Activated gamma-delta T cell treated with anti-CD3 and anti-CD28 coated beads, Interleukin-2, amount 50 U/mL, for 16 hours (primary cell): ENCODE measurements around the gene CCDC88C.
"Not testable (repeated sequence)": the region's sequence is repeated elsewhere in the genome, so short reads cannot be mapped to it uniquely, and the experiment has no call there.

Experiments used
- DNase-seq: peaks from one replicate; pipeline ENCODE4 v3.0.0-alpha.2; 2020; ENCODE audit warnings: low read depth

Gene CCDC88C

DNA sequence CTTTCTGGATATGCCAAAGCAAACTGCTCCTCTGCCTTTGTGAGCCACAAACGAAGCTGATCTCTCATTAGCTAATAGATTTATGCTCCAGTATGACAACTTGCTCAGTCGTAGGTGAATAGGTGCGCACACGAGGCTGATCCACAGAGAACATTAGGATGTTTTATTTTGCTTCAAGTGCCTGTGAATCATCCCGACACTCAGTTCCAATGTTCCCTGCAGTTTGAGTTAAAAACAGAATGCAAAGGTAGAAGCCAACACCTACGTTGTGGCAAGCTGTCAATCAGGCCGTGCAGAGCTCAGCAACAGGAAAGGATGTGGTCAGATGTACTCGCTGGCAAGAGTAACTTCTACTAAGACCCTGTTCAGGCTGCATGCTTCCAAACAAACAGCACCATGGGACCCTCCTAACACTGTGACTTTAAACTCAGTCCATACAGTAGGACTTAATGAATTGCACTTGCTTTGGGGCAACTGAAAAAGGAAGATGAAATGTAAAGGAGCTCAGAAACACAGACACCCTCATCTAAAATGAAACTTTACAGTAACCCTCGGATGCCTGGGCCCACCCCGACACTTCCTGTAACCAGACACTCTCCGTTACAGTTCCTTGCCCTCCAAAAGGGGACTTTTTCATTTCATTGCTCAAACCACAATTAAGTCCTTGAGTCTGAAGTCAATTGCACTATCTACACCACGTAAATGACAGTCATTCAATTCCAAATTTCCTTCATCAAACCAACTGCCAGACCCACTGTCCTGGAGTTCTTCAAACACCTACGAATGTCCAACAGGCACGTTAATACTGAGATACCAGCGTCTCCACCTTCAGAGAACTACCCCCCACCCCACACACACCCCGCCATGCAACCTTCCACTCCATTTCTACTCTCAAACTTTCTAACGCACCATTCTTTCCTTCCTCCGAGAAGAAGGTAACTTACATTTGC lies 1.6 kb downstream of the CCDC88C start:
- DNase-seq = peak; percentile 55

DNA sequence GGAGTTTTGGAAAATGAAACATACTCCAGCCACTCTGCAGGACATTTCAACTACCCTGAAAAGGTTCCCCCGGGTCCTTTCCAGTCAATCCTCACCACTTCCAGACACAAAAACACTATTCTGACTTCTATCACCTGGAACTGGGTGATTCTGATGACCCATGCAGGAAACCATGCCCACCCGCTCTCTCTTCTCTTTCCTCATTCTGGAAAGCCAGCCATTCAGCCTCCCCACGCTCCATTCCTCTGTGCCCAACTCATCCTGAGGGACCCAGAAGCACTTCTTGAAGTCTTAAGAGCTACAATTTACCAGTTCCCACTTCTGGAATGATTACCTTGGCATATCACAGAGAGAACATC lies 3.2 kb downstream of the CCDC88C start:
- DNase-seq = no peak

DNA sequence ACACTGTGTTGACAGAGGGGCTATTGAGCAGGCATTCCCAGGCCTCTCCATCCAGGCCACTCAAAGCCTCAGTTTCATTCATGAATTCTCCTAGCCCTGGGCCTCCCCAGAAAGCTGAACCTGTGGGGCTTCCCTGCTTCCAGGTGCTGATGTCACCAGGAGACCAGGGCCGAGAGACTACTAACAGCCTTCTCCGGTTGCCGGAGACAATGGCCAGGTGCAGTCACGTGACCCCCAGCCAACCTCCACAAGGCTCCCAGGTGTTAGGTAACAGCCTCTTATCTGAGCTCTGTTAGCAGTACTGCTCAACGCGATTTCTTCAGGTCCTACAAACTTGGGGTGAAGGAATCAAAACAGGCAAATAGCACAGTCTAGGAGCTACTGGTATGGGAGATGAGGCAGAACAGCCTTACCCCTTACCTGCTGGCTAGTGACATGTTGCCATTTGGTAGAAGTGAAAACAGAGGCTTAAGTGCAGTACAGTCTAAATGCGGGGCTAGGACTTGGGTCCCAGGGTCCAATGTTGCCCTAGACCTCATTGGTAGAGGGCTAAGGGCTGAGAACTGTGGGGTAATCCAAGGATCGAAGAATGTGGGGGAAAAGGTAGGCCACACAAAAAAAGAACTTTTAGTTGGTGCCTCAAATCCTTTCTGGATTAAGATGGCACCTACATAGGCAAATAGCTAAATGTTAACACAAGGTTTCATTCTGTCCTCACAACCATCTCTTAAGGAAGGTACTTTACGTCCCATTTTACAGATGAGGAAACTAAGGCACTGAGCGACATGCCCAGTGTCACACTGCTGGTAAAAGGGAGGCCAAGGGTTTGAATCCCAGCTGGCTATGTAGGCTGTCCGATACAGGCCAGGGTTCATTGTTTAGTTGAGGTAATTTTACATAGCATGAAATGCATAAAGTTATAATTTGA lies 3.8 kb downstream of the CCDC88C start:
- DNase-seq = no peak

DNA sequence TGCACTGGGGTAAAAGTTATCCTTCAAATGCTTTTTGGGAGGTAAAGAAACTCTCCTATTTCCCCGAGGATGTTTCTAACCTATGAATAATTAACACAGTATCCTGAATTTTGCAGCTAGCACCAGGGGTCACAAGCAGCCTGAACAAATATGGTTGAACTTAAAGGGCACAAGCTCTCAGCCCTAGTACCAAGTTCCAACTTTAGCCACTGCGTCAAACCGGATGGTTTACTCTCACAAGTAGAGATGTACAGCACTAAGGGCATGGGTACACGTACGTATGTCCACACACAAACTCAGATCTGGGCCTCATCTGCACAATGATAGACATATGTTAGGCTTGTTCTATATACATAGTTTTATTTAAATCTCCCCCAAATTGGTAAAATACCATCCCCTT lies 4.7 kb downstream of the CCDC88C start:
- no peak for DNase-seq

DNA sequence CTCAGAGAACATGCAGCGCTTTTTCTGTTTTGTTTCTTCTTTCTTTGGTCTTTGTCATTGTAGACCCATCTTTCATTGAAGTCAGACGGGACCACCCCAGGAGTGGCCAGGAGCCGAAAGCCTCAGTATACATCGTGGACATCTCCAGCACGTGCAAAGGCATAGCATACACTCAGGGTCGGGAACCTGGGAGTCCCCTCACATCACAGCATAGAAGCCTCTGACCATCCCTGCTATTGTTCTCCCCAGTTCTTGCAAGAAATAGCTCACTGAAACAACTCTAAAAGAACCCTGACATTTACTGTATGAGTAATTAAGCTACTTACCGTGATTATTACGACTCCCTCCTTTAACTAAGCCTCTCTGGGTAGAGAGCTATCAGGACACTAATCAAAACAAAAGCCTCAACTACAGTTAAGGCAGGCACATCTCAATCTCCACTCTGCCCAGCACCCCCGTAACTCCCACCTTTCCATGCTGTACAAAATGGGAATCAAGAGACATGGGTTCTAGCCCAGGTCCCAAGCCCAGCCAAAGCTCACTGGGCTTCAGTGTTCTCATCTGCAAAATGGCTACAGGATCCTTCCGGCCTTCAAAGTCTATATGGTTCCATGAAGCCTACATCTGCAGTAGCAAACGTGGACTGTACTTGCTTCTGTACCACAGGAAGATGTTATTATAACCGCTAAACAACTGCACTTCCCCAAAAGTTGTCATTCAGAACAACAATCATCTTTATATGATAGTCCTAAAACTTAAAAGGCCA lies 6.7 kb downstream of the CCDC88C start:
- DNase-seq = no peak

DNA sequence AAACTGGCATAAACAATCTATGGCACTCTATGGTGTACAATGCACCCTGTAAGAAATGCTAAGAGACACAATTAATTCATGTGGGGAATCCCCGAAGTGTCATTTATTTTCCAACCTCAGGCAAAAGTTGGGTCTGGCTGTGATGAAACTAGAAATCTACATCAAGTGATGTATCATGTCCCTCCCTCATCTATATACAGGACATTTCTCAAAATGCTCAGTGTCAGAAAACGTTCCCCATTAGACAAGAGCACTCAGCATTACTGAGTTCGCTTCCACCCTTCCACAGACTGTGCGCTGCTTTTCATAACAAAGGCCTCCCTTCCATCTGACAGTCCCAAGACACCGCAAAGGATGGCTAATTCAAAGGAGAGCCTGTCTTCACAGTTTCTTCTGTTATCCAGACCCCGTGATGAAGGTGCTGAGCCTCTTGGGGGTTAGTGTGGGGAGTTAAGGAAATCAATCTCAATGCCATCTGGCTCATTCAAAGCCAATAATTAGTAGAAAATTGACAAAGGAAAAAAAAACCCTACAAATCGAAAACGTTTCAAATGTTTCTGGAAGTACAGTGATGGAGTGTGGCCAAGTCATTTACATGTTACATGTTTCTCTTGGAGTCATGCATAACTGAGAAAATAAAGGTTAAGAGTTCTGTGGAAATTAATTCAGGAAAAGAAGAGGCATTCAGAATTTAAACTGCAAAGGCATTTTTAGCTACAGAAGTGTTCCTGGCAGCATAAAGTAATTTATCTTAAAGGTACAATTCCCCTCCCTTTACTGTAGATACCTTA lies 7.5 kb downstream of the CCDC88C start:
- DNase-seq = no peak

DNA sequence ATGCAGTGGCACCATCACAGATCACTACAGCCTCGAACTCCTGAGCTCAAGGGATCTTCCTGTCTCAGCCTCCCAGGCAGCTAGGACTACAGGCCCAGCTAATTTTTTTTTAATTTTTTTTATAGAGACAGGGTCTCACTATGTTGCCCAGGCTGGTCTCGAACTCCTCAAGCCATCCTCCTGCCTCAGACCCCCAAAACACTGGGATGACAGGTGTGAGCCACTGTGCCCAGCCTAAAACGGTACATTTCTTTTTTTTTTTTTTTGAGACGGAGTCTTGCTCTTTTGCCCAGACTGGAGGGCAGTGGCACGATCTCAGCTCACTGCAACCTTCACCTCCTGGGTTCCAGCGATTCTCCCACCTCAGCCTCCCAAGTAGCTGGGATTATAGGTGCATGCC lies 8.4 kb downstream of the CCDC88C start:
- DNase-seq = not testable (repeated sequence)

DNA sequence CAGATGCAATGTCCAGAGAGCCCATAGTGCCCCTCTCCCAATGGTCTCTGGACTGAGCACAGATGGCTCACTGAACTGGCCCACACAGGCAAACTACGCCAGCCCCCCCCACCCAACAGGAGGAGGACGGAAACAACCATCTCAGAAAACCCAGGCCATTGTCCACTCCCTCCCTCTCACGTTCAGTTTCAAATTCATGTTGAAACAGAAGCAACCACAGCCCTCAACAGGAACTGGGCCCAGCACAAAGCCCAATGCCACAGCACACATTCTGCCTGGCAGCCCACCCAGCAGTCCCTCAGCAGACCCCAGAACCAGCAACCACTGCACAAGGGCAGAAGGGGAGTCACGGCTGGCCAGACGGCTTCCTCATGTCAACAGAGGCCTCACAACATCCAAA lies 10.6 kb downstream of the CCDC88C start:
- no peak for DNase-seq

DNA sequence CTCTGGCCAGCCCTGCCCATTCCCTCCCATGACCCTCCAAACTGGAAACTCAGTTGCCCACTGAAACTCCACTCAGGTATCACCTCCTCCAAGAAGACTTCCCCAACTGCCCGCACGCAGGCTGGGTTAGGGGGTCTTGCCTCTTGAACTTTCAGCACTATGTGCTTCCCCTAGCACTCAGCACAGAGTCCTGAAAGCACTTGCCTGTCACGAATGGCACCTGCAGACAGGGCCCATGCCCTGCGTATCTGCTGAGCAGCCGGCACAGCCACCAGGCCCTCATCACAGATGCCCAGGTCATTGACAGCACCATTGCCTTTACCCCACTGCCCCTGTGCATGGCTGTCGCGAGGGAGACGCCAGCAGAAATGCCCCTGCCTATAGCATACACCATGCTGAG lies 11.2 kb downstream of the CCDC88C start:
- no peak for DNase-seq

DNA sequence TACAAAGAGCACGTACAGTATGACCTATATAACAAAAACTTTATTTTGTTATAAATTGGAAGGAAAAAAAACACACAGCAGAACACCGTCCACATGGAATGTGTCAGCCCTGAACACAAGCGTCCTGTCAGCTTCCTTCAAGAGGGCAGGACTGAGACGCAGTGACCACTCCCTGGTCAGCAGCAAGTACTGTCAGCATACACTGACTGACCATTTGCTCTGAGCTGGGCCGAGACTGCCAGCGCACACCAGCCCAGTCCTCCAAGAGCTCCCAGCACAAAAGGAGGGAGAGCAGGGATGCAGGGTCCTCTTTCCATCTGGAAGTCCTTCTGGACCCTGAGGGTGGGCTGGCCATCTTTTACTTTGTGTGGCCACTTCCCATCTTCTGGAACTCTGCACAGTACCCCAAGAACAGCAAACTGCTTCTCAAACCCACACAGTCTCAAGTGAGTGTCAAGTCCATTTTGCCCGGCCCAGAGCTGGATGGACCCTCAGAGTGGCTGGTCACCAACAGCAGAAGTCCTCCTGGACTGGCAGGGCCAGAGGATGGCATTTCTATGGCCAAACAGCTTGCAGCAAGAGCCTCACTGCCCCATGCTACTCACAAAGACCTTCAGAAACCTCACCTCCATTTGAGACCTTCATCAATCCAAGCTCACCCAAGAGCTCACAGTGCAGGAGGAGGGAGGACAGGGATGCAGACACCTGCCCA lies 11.7 kb downstream of the CCDC88C start:
- no peak for DNase-seq

DNA sequence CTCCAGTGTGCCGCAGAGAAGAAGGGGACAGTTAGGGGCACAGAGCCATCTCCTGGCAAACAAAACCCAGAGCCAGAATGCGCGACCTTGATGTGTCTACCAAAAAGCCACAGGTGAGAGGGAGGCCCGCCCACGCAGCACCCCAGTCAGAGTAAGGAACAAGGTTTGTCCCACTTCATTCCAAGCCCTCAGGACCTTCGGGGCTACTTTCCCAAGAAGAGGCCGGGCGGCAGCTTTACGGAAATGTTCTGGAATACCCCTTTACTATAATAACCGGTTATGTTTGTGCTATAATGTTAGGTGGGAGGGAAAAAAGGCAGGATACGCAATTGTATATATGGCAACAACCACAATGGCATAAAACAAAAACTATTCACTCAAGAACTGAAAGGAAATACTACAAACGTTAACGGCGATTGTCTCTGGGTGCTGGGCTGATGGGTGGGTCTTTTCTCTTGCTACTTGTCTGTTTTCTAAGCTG lies 12.3 kb downstream of the CCDC88C start:
- DNase-seq = no peak

DNA sequence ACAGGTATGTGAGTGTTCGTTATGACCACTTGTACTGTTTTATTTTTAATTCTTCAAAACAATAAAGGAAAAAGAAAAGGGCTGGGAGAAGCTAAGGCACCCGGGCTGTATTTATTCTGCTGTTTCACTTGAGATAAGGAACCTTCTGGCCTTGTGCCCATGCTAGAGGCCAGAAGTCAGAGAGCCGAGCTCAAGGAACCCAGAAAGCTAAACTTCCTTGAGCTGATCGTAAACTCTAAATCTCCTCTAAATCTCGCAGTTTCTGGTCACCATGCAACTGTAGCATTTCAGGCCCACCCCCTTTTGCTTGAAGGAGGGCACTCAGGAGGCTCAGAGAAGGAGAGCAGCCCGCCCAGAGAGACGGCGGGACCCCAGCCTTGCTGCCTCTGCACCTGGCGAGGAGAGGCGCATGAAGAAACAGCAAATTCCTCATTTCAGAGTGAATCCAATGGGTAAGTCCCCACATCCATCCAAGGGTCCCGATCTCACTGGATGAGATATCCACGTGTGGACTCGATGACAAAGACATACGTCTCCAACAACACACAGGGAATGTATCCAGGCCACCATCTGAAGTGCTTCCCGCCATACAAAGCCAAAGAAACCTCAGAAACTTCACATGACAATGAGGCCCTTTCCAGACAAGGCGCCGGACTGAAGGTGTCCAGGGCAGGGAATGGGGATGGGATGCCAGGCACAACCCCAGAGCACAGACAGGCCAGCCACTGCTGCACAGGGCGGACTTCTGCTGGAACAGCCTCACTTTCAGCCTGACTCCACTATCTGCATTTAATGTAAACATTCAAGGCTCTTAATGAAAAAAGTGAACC lies 14.6 kb downstream of the CCDC88C start:
- DNase-seq = no peak

DNA sequence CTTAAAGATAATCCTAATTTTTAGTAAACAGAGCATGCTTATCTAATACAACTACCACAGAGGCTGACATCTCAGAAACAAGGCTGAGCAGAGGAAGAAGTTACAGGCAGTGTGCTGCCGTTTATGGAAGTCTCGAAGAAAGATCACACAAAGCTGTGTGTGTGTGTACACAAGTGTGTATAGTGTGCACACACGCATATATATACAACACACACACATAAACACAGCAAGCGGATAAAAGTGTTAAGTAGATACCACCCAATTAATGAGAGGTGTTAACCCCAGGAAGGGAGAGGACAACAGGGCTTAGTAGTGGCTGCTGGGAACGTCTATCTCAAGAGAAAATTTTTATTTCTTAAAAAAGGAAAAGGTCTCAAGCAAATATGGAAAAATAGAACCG lies 15.3 kb downstream of the CCDC88C start:
- DNase-seq = no peak

DNA sequence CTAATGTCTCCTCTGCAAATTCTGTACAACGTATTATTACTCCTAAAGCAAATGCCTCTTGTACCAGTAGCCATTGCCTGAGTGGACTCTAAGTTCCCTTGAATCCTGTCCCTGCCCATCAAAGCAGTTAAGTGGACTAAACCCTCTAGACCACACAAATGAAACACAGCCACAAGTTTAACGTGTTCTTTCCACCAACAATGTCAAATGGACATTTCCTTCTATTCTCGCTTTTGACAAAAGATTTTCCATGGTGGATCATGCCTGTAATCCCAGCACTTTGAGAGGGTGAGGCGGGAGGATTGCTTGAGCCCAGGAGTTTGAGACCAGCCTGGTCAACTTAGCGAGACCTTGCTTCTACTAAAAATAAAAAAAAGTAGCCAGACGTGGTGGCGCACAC lies 15.9 kb downstream of the CCDC88C start:
- no peak for DNase-seq

DNA sequence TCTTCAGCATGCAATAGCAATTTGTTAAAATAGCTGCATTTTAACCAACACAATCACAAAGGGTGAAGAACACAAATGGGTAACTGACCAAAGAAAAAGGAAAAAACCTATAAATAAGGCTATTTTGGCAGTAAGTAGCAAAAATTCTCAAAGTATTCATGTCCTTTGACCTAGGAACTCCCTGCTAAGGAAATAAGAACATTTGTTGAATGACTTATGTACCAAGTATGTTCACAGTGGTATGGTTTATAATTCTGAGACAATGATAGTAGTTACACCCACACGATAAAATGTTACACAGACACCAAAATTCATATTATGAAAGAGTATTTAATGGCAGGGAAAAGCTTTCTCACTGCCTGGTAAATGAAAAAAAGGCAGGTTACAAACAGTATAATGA lies 16.9 kb downstream of the CCDC88C start:
- DNase-seq = no peak

DNA sequence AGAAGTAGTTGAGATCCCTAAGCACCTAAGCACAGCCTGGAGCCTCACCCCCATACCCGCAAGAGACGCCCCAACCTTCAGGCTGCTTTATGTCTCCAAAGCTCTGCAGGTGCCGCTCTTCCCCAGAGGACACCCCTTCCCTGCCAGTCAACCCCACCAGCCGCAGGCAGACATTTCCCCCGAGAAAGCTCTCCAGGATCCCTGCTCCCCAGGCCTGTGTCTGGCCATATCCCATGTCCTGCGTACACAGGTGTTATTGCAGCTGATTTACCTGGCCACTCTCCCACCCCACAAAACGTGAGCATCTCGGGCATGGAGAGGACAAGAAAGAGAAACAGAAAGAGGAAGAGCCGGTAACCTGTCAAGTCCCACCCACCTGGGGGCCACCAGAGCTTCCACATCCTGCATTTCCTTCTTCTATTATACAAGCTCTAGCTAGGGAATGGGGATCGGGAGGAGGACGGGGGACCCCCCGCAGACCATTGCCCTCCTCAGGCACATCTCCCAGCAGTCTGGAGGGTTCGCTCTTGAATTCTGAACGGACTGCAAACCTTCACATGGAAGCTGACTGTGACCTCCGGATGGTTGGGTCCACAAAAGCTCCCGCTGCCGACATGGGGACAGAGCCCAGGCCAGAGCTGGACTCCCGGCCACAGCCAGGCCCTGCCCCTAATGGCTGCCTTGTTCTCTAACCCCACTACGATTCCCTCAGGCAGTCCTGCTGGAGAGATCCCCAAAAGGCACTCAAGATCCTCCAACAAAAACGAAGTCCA lies 17.6 kb downstream of the CCDC88C start:
- no peak for DNase-seq

DNA sequence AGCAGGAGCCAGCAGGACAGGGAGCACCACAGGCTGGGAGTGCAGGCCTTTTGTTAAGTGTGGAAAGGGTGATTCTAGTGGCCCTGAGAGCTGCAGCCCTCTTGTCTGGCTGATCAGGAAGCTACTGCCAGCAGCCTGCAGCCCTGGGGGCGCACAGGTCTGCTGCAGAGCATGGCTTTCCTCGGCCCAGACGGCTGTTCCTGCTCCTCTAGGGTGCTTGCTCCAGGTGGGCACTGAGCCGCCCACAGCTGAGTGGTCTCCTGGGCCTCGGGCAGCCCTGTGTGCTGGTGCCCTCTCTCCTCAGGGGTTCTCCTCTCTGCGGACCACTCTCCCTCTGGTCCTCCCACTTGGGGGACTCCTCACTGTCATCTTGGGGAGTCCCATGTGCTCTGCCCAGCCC lies 18.9 kb downstream of the CCDC88C start:
- DNase-seq = no peak

DNA sequence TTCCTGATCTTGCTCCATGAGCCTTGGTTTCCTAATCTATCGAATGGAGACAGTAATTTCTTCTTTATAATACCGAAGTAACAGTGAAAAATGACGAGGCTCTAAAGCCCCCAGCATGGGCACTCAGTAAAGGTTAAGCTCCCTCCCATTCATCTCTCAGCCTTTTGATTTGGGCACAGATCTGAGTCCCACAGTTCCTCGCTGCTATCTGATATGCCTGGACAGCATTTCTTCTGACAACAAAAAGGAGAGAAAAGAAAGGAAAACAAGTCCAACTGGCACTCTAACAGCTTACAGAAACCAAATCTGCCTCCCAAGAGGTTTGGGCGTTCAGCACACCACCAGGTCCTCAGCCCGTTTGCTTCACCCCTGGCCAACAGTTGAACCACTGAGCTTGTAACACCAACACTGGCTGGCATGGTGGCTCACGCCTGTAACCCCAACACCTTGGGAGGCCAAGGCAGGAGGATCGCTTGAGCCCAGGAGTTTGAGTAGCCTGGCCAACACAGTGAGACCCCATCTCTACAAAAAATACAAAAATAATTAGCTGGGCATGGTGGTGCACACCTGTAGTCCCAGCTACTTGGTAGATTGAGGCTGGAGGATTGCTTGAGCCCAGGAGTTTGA lies 19.5 kb downstream of the CCDC88C start:
- DNase-seq = no peak
